ENCODE measurements around the gene E4F1. TPM values are rescaled to one million over a fixed set of nuclear protein-coding genes. Genes with fewer than 3 reads are reported as not detected.
A peak's percentile ranks its signal among the peaks of the same experiment; 100 is the strongest.

Gene E4F1
- total RNA-seq, 1 experiment from 2014 or later: 34.4 TPM

- ChIA-PET POLR2A (no interaction called here), CTCF (interaction anchor here (1.4 kb wide), 1 partner anchor 219 kb away, joined by 3 read pairs; no protein-coding TSS in a partner anchor)
- Mint-ChIP-seq H3K36me3 (no peaks in the 10 kb centered on the region), H3K27ac (no peak overlapping the region), H3K9me3 (no peaks in the 10 kb centered on the region), H3K4me3 (no peak overlapping the region), H3K4me1 (no peaks in the 10 kb centered on the region), H3K27me3 (ENCODE audit: low read depth) (no peaks in the 10 kb centered on the region)
- DNase-seq (ENCODE audit: low spot score) (no peak), ATAC-seq (no peak)
- no peak for TF ChIP-seq SOX15 (CRISPR knock-in tag; IDR thresholded peaks at IDR 0.05)
- no peak for TF ChIP-seq ZNF263 (CRISPR knock-in tag; IDR thresholded peaks at IDR 0.05; ENCODE audit: low read depth)
- no peak for TF ChIP-seq ZNF138 (CRISPR knock-in tag; conservative IDR thresholded peaks at IDR 0.05)
- TF ChIP-seq MXD4 (CRISPR knock-in tag; IDR thresholded peaks at IDR 0.05; ENCODE audit: borderline replicate concordance): no peak
- TF ChIP-seq ZNF396 (CRISPR knock-in tag; IDR thresholded peaks at IDR 0.05; ENCODE audit: borderline replicate concordance): no peak
- TF ChIP-seq E2F1 (CRISPR knock-in tag; IDR thresholded peaks at IDR 0.05): no peak
- no peak for TF ChIP-seq FOXJ3 (CRISPR knock-in tag; IDR thresholded peaks at IDR 0.05; ENCODE audit: borderline replicate concordance)
- no peak for TF ChIP-seq MYBL2 (CRISPR knock-in tag; IDR thresholded peaks at IDR 0.05)
- no peak for TF ChIP-seq USF2 (CRISPR knock-in tag; IDR thresholded peaks at IDR 0.05)
- no peak for TF ChIP-seq ZNF512 (CRISPR knock-in tag; IDR thresholded peaks at IDR 0.05; ENCODE audit: borderline replicate concordance)
Observed at GRCh38 chr16:2282866-2283555, 59.6 kb downstream of the E4F1 start.

- TF ChIP-seq MAX (CRISPR knock-in tag; IDR thresholded peaks at IDR 0.05) (no peak), ATF6 (CRISPR knock-in tag; IDR thresholded peaks at IDR 0.05) (no peak), CDX4 (CRISPR knock-in tag; IDR thresholded peaks at IDR 0.05; ENCODE audit: borderline replicate concordance) (no peak), AR (CRISPR knock-in tag; IDR thresholded peaks at IDR 0.05) (no peak), SP1 (CRISPR knock-in tag; conservative IDR thresholded peaks at IDR 0.05) (no peak), ZNF416 (CRISPR knock-in tag; IDR thresholded peaks at IDR 0.05) (no peak), NFE2L1 (CRISPR knock-in tag; IDR thresholded peaks at IDR 0.05) (no peak), EMX1 (CRISPR knock-in tag; IDR thresholded peaks at IDR 0.05) (no peak)
- H3K9me3 Mint-ChIP-seq: no peaks in the 10 kb centered on the region
- no peaks in the 10 kb centered on the region for H3K36me3 Mint-ChIP-seq
- no peaks in the 10 kb centered on the region for H3K4me1 Mint-ChIP-seq
- no peak for DNase-seq (ENCODE audit: low spot score)
- 0 out of 2 replicates have a peak overlapping the region, but pooled peaks have one; percentile 24 for H3K27ac Mint-ChIP-seq
- POLR2A ChIA-PET: no interaction called here
- no peak for ATAC-seq
- H3K27me3 Mint-ChIP-seq (ENCODE audit: low read depth): no peaks in the 10 kb centered on the region
- CTCF ChIA-PET: interaction anchor here (1.2 to 2.6 kb wide), 3 partner anchors 13 to 218 kb away, joined by 3 to 10 read pairs (median 4); no protein-coding TSS in a partner anchor
- no peak overlapping the region for H3K4me3 Mint-ChIP-seq
Observed at GRCh38 chr16:2284001-2284770, 60.8 kb downstream of the E4F1 start.
